SKM-1 (cell line): ENCODE results near the gene PLD3.
"Not testable (repeated sequence)": the region's sequence is repeated elsewhere in the genome, so short reads cannot be mapped to it uniquely, and the experiment has no call there.

Experiments used
- DNase-seq: peaks from one replicate; lab custom pipeline; 2025; ENCODE audit not compliant: unreplicated experiment; lab: John Stamatoyannopoulos, UW

The PLD3 gene

DNA sequence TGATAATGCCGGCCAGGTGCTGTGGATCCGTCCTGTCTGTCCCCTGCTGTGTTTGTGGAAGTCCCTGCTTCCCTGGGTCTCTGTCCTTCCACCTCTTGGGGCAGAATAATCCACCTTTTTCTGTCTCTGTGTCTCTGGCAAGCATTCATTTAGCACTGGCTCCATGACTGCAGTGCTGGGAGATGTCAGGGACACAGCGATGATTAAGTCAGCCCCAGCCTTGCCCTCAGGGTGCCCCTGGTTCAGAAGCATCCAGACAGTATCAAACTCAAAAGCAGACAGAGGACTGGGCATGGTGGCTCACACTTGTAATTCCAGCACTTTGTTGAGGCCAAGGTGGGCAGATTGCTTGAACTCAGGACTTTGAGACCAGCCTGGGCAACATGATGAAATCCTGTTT lies 40.0 kb downstream of the PLD3 start:
- DNase-seq = no peak

DNA sequence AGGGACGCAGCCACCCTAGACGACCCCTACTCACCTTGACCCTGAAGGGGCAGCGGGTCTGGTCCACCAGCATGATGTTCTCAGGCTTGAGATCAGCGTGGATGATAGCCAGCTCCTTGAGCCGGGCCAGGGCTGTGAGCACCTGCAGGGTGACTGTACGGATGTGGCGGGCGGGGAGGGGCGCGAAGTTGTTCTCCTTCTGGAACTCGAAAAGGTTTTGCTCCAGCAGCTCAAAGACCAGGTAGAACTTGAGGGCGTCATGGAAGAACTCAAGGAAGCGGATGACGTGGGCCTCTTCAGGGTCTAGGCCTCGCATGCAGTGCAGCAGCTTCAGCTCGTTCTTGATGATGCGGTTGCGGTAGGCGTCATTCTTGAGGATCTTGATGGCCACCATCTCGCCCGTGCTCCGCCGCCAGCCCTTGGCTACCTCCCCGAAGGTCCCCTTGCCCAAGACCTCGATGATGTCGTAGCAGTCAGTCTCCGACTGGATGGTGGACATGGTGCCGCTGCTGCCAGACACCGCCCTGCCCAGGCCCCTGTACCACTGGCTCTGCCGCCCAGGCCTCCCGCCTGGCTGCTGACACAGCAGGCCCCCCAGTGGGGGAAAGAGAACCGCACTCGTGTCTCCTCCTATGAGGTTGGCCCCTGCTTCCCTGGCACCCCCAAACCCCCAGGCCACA lies 41.0 kb downstream of the PLD3 start:
- DNase-seq = no peak

DNA sequence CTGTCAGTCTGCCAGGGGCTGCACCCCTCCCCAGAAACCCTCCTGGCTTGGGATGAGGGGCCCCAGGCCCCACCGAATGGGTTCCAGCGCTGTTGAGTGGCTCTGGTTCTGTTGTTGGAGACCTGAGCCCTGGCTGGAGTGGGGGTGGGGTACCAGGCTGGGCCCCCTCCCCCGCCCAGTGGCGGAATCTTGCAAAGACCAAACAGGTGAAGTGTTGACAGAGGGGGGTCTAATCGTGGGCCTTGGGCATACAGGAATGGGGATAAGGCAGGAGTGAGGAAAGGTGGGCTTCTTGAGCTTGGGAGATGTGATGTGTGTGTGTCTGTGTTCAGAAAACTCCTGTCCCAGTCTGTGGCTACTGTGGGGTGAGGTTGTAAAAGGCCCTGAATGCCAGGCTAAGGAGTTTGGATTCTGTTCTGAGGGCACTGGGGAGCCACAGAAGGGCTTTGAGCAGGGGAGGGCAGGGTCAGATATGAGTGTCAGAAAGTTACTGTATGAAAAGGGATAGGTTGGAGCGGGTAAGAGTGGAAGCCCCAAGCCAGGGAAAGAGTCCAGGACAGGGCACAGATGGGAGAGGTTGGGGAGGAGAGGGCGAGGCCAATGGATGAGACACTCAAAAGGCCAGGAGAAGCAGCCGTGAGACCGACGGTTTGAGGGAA lies 41.7 kb downstream of the PLD3 start, which contains the start of gene HIPK4:
Gene HIPK4, minus strand, starts transcription at position 98 of the 659 bp plus-strand sequence. CDS start 279 bp downstream, outside the sequence.
- no peak for DNase-seq

DNA sequence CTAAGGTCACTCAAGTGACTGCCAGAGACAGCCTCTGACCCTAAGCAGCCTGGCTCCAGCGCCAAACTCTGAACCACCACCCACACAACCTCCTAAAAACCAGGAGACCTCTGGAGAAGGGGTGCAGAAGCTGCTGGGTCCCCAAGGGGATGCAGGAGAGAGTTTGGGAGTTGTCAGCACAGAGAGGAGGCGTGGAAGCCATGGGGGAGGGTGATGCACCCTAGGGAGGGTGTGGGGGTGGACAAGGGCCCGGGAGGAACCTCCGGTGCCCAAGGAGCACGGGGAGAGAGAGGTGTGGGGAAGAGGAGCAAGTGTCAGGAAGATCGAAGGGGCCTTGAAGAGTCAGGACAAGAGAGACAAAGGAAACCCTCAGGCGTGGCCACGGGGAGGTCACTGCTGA lies 43.6 kb downstream of the PLD3 start:
- no peak for DNase-seq

DNA sequence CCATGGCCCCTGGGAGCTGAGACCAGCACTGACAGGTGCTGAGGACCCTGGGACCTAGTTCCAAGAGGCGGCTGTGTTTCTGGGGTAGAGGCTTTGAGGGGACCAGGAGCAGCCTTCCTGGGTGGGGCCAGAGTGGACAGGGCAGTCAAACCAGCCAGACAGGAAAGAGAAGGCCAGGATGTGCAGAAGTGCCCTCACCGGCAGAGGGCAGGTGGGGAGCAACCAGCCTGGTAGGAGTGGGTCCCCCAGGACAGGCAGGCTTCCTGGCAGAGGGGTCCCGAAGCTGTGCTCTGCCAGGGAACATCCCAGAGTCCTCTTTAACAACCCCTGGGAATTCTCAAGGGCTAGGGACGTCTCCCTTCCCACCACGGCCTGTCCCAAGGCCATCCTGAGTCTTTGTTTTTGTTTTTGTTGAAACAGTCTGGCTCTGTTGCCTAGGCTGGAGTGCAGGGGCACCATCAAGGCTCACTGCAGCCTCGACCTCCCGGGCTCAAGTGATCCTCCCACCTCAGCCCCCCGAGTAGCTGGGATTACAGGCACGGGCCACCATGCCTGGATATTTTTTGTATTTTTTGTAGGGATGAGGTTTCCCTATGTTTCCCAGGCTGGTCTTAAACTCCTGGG lies 44.5 kb downstream of the PLD3 start:
- no peak for DNase-seq

DNA sequence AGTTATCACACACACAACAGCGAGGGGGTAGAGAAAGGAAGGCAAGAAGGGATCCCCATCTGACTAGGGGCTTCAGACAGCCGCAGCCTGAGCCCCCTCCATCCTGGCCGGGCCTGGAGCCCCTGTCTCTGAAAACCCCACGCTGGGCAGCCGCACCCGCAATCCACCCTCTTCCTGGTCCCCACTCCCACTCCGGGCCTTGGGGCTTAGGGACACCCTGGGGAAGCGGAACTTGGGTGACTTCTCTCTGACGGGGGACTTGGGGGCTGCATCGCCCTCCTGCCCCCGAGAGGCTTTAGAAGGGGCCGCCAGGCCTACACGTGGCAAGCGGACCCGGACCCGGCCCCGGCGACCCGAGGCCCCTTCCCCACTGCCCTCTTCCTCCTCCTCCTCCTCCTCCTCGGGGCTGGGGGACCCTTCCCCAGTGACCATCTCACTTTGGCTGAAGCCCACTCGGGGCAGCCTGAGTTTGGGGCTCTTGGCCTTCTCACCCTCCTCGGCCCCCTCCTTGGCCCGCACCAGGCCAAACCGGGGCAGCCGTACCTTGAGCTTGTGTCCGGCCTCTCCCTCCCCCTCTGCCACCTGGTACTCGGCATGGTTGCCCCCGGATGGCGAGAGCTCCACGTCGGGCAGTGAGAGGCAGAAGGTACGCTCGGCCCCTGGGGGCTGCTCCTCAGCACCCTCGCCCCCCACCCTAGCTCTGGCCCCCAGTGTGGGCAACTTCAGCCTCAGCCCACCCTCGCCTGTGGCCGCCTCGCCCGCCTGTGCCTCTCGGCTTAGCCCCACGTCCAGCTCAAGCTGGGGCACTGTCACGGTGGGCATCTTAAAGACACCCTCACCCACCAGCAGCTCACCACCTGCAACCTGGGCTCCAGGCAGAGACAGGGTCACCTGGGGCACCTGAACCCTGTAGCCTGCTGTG lies 45.7 kb downstream of the PLD3 start:
- no peak for DNase-seq

DNA sequence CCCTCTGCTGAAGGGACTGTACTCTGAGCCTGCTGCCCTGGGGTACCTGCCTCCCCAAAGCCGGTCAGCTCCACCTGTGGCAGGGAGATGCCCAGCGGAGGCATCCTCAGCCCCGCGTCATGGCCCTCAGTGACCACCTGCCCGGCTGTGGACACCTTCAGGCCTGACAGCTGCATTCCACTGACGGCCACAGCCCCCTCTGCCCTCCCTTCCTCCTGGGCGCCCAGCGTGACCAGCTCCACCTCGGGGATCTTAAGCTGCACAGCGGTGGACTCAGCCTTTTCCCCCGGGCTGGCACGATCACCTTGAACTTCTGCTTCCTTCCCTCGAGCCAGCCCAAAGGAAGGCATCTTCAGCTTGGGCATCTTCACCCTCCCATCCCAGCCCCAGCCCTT lies 46.3 kb downstream of the PLD3 start:
- DNase-seq = no peak

DNA sequence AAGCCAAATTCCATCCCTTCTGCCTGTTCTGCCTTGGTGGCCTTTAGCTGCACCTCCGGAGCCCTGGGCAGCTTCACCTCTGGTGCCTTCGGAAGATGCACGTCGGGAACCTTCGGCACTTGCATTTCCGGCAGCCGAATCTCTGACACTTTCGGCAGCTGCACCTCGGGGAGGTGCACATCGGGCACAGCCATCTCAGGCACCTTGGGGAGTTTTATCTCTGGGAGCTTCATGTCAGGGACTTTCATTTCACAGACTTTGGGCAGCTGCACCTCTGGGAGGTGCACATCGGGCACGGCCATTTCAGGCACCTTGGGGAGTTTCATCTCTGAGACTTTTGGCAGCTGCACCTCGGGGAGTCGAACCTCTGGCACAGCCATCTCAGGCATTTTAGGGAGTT lies 47.5 kb downstream of the PLD3 start:
- no peak for DNase-seq

DNA sequence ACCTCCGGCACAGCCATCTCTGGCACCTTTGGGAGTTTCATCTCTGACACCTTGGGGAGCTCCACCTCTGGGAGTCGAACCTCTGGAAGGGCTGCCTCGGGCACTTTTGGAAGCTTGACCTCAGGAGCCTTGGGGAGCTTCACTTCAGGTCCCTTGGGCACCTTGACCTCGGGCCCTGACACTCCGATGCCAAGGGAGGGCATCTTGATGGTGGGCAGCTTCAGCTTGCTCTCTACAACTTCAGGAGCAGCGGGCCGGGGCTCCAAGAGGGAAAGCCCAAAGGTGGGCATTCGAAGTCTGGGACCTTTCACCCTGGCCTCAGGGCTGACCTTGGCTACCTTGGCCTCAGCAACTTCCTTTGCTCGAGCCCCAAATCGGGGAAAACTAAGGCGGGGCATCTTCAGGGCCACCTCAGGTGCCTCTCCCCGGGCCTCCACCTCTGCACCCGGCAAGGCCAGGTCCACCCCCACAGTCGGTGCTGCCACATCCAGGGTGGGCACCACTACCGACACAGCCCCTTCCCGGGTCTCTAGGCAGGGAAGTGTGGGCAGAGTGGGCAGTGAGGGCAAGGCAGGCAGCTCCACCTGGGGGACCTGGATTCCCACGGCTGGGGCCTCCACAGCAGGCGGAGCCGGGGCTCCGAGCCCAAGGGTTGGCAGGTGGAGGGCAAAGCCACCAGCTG lies 48.5 kb downstream of the PLD3 start:
- no peak for DNase-seq

DNA sequence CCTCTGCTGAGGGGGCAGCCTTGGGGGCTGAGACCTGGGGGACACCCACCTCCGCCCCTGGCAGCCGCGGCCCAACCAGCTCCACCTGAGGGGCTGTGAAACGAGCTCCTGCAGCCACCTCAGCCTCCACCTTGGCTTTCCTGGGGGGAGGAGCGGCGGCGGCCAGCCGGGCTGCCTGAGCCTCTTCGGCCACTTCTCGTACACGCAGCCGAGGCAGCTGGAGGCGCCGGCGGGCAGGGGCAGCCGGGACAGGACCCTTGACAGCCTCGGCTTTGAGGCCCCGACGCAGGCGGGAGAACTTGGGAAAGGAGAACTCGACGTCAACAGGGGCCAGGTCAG lies 49.0 kb downstream of the PLD3 start:
- no peak for DNase-seq

DNA sequence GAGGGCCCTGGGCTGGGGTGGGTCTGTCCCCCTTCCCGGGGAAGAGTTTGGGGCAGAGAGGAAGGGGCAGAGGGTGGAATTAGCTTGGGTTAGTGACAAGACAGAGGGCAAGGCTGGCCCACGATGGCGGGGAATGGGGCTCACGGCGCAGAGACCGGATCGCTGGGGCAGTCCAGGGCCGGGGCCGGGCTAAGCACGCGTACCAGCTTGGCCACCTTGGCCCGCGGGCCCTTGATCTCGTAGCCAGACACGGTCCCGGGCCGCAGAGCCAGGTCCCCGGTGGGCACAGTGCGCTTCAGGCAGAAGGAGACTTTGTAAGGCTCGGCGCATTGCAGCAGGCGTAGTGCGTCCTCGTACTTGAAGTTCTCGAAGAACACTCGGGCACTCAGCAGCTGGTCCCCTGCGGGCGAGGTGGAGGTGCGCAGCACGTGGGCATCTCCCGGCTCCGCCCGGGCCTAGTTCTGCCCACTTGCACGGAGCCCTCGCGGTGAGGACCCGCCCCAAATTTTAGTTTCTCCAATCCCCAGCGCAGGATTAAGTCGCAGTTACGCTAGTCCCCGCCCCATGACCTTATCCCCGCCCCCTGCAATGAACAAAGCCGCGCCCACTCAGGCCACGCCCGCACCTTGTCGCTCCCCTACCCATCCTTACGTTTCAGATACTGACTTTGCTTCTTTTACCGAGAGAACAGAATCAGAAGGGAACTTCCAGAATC lies 50.1 kb downstream of the PLD3 start:
- DNase-seq = no peak

DNA sequence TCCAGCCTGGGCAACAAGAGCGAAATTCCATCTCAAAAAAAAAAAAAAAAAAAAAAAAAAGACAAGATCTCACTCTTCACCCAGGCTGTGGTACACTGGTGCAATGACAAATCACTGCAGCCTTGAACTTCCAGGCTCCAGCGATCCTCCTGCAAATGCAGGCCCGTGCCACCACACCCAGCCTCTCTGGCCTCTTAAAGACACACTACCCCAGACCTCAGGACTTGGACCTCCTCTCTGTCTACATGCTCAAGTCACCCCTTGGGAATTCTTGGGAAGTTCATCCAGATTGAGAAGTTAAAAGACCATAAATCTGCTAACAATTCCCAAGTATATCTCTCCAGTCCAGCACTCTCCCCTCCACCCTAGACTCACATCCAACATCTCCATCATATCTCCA lies 52.1 kb downstream of the PLD3 start:
- DNase-seq = no peak

DNA sequence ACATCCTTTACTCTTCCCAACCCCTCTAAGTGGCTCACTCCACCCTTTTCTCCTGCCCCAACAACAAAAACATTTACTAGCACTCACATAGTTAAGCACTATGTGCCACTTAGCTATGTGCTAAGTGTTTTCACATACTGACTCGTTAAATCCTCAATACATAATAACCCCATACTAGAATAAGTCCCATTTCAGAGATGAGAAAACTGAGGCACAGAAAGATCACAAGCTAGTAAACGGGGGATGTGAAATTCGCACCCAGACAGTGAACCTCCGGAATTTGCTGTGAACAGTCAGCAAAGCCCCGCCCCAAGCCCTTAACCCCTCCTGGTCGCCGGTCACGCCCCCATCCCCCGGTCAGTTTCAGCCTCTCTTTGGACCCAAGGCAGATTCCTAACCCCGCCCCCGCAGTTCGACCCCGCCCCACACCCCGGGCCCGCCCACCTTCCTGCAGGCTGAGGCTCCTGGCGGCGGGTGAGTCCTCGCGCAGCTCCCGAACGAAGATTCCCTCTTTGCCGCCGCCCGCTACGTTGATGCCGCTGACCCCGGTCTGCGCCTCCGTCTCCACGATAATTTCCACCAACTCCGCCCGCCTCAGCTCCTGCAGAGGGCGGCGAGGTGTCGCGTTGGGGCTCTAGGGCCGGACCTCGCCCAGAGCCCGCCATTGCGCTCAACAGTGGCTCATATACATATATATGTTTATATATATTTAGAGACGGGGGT lies 54.9 kb downstream of the PLD3 start:
- peak; percentile 85 for DNase-seq

DNA sequence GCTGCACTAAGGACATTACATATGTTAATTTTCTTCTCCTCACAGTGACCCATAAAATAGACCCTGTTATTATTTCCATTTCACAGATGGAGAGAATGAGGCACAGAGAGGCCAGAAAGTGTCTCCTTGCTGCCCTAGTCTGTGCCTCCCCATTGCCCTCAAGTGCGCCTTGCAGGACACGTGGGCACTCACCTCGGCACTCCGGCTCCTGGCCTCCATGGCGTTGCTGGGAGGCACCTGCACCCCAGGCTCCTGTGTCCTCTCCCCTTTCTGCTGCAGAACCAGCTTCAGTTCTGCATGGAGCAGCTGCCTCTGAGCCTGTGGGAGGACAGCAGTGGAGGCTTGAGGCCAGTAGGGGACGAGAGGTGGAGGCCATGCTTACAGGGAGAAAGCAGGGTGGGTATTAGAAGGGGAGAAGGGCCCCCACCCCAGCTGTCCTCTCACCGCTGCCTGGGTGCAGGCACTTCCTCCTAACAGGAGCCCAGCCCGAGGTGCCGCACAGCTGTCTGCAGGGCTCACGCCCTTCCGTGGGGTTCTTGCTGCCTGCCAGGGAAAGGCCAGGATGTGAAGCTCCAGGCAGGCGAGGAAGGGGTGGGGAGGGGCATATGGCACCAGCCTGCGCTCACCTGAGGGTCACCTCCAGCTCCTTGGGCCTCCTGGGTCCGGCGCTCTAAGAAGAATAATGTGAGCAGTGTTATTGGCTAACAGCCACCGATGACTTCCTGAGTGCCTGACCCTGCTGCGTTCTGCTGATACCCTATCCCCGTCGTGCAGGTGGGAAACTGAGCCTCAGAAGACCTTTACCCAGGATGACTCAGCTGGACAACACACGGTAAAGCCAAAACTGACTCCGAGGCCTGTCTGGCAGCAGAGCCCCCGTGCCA lies 59.5 kb downstream of the PLD3 start:
- DNase-seq = no peak

DNA sequence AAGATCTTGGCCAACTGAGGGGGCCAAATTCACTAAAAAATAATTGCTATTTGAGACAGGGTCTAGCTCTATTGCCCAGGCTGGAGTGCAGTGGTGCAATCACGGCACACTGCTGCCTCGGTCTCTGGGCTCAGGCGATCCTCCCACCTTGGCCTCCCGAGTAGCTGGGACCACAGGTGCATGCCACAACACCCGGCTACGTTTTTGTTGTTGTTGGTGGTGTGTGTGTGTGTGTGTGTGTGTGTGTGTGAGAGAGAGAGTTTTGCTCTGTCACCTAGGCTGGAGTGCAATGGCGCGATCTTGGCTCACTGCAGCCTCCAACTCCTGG lies 60.1 kb downstream of the PLD3 start:
- not testable (repeated sequence) for DNase-seq

DNA sequence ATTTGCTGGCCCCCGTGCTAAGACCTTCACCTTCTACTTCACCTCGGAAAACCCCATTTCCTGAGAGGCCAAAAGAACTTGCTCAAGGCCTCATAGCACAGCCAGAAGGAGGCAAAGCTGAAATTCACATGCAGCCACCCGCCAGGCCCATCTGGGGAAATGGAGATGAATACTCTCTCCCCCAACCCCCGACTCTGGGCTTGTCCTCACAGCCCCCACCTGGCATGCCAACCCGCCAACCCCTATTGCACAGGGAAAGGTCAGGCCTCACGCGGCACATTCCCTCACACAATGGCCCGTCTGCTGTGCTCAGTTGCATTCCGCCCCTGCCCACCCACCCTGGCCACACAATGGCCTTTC lies 61.5 kb downstream of the PLD3 start:
- DNase-seq = no peak

DNA sequence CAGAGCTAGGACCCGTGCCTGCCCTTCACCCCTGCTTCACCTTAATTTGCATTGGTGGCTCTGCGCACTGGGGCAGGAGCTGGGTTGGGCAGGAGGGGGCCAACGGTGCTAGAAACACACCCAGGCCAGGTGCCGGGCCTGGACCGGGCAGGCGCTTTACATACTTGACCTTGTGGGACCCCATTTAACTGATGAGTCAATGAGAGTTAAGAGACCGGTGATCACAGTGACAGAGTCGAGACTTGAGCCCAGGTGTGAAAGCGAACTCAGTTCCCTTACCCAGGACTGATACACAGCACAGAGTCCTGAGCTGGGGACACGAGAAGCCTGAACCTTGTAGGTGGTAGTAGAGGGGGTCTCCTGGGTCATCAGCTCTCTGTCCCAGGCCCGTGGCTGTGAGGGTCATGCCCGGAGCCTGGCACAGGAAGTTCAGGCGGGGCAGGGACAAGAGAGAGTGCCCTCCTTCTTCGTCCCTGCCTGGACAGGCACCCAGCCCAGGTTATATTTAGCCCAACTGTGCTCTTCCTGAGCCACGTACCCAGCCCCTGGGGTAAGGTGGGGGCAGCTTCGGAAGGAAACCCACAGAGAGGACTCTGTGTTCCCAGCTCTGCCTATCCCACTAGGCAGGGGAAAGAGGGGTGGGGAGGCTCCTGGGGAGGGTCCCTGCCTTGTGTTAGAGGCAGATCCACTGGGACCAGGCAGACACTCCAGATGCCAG lies 62.8 kb downstream of the PLD3 start:
- no peak for DNase-seq

DNA sequence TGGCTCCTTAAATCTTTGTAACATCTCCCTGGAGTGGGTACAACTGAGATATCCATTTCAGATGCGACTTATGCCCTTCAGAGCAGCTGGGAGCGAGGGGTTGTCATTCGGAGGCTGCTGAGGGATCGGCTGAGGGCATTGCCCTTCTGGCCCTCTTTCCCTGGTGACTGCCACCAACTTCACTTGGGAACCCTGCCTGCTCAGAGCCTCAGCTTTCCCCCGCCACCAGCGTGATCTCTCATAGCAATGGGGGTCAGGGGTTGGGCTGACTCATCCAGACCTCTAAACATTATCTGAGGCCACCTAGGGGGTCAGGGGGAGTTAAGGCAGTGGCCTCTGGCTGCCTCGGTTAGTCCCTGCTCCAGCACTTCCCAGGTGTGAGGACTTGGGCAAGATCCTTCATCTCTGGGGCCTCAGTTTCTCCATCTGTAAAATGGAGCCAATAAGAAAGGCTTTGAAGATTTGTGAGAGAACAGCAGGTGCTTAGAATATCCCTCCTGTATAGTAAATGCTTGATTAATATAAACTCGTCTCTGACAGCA lies 63.5 kb downstream of the PLD3 start:
- no peak for DNase-seq
